NCI-H226 (cell line): Measurements from ENCODE around the gene LYRM4.

ENCODE experiments used
- DNase-seq: peaks from one replicate; pipeline ENCODE4 v3.0.0-alpha.2; 2015

The LYRM4 gene

DNA sequence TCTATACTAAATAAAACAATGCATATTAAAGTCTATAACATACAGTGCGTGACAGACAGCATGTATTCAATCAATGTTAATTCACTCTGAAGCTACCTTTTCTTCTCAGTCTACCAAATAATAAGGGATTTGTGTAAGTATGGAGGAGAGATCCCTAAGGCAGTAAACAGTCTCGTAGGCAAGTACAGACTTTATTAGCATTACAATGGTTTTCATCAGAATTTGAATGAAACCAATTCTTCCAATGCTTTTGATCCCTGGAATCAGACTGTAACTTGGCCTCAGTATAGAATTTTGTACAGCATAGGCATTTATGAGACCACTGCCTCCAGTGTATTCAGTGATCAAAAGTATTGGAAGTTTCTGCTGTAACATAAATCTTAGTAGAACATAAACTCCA lies 19.5 kb downstream of the LYRM4 start:
- DNase-seq = no peak

DNA sequence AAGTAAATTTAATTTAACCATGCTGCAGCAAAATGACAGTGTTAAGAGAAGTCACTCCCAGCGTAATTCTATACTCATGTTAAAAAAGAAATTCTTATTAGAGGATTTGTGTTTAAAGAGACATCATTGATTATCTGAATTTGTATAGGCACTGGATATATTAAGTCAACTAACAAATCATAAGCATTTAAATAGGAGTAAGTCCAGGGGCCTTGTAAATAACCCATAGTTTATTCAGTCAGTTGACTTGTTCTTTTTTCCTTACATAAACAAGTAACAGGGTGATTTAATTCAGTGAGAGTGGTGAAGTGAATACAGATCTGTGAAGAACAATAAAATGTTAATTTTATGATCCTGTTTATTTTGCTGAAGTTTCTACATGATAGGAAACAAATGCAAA lies 22.4 kb downstream of the LYRM4 start:
- no peak for DNase-seq

DNA sequence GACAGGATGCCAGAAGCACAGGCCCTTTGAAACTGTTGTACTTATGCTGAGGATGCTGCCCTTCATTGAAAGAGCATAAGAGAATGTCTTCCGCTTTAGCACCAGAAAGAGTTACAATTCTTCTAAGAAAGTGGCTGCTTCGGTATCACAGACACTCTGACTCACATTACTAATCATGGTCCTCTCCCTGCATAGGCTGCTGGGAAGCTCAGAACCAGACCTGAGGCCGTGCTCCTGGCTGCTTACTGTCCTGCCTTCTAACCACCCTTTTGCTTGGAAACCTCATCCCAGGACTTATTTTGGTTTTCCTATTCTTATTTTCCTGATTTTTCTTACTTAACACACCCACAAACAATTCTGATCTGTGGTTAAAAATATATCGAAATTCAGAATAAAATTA lies 22.9 kb downstream of the LYRM4 start:
- no peak for DNase-seq

DNA sequence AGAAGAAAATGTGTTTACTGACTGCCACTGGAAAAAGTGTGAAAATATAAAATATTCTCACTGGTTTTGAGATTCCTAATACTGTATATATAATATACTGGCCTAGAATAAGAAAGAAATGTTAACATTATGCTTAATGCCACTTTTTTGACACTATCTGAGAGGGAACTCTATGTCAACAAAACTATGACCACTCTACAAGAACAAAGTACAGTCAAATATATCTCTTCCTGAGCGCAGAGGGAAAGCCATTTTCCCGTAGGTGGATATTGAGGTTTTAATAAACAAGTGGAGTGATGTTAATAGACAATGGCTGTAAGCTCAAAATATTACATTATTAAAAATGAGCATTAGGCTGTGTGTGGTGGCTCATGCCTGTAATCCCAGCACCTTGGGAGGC lies 24.9 kb downstream of the LYRM4 start:
- no peak for DNase-seq

DNA sequence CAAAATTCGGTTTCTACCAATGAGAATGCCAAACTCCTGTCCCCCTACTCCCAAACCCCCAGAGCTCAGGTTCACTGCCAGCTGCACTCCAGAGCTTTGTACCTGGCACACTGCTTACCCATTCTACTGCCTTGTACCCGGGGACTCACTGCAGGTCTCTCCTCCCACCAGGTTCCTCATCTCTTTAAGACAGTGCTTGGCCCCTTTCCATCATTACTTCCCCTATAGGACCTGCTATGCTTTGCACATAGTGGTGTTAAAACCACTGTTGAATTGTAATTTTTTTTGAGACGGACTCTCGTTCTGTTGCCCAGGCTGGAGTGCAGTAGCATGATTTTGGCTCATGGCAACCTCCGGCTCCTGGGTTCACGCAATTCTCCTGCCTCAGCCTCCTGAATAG lies 25.9 kb downstream of the LYRM4 start:
- no peak for DNase-seq

DNA sequence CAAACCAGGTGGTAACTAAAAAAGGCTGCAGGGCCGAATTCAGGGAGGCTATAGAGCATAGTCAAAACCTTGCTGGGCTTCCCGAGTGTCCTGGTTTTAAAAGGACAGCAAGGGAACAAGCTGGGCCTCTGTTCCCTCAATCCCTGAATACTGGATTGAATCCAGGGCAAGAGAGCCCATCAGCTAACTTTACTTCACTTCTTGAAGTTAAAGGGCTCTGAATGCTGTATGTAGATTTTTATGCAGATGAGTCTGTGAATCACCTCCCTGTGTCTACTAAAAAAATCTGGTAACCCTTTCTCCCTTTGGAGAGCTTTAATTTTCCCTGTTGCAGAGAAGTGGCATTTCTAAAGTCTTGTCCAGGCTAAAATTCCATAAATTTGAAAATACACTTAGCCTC lies 29.5 kb downstream of the LYRM4 start:
- no peak for DNase-seq

DNA sequence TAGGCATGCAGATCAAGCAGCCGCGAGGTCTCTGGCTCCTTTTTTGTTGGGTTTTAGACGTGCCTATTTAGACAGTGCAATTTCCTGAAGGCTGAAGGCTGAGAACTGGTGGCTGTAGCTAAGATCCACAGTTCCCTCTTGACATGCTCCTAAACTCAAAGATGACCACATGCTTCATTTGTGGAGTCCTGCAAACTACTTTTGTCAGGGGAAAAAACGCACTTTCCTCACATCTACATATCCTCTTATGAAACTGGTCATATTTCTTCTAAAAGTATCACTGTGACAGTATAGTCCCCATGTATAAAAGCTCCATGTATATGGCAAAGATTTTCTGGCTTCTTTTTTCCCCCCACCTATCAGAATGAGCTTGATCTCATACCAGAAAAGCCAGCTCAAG lies 30.7 kb downstream of the LYRM4 start:
- no peak for DNase-seq

DNA sequence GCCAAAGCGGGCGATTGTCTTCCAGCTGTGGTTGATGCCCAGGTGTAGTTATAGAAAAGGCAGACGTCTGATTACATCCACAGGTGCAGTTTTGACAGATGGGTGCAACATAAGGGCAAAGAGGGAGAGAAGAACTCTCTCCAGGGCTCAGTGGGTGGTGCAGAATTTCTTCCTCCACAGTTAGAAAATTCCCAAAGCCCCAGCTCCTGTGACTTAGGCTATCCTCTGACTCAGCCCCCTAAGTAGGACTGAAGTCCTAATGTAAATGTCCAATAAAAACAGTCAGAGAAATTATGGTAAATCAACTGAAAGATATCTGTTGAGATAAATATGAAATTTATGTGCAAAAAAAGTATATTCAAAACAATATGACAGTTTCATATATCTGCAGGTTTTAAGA lies 31.4 kb downstream of the LYRM4 start:
- DNase-seq = no peak

DNA sequence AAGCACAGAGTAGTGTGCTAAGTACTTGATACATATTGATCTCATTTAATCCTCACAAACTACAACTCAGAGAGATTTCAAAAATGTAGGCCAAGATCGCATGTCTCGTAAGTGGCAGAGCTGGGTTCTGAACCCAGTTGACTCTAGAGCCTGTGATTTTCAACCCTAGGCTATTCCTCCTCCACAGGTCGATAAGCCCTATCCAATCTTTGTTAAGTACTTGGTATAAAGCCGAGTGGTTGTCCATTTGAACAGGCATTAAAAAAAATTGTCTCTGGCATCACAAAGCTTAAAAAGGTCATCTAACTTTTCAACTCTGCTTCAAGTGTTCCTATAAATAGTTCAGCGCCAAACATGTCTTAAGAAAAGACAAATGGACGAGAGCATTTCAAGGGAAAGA lies 37.4 kb downstream of the LYRM4 start:
- no peak for DNase-seq

DNA sequence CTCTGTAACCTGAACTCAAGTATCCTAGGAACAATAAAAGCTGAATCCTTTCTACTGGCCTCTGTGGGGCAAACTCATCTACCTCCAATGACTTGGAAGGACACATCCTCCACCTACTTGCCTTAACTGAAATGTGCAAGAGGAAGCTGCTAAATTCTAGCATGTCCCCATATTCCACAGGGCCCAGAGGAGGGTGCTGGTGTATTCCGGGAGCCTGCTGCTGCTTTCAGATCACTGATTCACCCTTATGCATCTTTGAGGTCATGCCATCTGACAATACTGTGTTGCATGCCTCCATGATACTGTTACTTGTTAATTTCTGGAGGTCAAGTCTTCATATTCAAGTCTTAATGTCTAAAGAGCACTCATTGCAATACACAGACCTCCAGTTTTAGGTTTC lies 40.3 kb downstream of the LYRM4 start:
- DNase-seq = no peak

DNA sequence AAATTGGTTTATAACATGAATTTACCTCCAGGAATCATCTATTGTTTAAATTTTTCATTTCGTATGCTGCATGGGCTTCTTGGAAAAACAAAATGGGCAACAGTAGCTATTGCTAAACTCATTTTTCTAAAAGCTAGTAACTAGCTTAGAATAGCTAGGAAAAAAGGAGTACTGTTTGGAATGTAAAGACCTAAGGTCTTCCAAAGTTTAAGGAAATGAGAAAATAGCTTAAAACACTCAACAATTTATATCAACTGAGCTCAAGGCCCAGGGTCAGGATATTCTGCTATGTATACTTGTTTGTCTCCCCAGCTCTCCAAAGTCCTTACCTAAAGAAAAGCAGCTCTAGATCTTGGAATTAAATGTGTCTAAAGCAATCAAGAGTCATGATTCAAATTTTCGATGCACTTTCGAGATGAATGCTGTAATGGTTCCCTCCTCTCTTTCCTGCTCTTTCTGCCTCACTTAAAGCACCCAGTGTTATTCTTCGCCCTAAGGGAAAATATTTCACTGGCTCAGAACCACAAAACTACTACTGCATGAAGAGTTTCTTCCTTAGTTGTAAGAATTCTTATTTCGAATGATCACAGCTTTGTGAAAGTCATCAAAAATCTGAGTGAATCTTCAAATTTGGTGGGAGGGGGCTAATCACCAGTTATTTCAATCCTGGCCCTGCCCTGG lies 41.6 kb downstream of the LYRM4 start:
- no peak for DNase-seq

DNA sequence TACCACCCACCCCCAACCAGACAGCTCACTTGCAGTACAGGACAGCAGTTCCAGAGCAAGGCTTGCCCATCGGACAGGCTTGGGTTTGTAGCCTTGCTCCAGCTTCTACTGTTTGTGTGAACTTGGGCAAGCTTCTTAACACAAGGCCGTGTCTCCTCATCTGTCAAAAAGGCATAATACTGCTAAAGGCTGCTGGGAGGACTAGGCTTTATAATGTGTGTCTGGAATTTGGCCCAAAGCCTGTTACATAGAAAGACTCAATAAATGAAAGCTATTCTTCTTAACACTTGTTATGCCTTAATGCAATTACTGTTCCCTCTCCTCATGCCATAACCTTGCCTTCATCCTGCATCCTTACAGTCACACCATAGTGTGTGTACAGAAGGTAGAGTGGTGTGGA lies 43.4 kb downstream of the LYRM4 start:
- DNase-seq = no peak

DNA sequence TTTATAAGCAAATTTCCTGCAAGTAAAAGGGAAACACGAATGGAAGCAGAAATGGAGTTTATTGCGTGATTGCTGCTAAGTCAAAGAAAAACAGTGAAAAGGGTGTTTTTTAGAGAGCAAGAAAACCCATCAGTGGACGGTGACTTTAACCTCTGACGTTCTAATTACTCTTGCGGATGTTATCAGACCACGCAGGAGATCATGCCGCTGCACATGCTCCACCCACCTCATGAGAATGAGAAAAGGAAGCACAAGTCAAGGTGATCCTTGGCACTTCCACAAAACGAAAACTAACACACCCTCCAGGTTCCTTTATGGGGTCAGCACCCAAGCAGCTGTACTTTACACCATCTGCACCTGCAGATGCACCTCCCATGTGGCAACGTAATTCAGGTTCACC lies 45.0 kb downstream of the LYRM4 start:
- DNase-seq = no peak

DNA sequence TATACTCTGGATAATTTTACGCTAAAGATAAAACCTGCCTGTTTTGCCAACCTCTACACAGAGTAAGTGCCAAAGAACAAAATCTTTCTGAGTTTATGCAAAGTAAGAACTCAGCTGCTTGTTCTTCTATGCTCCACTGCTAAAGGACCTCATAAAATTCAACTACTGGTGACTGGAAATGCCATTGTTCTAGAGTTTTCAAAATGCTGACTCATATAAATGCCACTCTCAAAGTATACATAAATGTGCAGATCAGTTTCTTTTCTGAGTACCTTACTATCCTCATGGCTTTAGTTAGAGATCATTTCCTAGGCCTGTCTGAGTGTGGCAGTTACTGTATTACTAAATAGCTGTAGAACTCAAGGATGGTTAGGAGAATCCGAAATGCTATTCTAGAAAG lies 45.6 kb downstream of the LYRM4 start:
- no peak for DNase-seq

DNA sequence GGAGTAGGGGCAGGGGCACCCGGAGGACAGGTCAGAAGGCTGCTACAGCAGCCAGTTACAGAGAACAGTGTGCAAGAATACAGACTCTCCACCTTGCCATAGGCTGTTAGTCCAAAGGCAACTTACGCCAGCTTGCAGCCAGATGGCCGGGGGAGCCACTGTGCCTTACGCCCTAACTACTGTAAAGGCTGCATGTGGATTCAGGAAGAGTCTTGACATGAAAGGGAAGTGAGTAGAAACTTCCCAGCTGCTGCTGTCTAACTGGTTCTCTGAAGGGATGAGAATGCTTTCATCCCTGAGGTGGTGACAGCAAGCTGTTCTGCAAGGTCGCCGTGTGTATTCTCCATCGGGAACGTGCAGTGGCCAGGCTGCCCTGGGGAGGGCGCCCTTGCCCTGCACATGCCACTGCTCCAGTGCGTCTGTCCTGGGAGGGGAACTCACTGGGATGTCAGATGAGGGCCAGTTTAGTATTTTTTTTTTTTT lies 46.1 kb downstream of the LYRM4 start:
- no peak for DNase-seq

DNA sequence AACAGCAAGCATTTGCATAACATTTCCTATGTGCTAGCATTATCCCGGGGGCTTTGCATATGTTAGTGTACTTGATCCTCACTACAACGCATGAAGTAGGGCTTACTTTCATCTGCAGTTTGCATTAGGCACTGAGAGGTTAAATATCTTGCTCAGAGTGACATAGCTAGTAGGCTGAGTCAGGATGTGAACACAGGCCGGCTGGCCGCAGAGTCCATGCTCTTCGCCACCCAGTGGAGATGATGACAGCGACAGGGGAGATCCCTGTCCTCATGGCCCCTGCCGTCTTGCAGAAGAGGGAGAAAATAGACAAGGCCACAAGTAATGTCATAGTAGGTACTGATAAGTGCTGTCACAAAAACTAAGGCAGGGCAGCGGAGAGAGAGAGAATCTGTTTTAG lies 46.9 kb downstream of the LYRM4 start:
- DNase-seq = no peak

DNA sequence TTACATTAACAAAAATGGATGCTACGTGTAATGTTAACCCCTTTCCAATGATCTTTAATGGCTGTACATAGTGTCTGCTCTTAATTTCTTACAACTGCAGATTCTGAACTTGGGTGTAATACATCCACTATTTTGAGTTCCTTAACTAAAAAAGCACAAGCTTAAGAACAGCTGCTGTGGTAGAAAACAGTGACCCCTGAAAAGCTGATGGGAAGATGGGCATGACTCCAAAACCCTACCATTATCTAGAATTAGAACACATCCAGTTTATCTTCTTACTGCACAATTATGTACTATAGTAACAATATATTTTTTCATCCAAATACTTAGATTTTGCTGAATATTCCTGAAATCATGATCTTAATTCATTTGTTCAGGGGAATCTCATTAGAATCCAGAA lies 49.3 kb downstream of the LYRM4 start:
- no peak for DNase-seq

DNA sequence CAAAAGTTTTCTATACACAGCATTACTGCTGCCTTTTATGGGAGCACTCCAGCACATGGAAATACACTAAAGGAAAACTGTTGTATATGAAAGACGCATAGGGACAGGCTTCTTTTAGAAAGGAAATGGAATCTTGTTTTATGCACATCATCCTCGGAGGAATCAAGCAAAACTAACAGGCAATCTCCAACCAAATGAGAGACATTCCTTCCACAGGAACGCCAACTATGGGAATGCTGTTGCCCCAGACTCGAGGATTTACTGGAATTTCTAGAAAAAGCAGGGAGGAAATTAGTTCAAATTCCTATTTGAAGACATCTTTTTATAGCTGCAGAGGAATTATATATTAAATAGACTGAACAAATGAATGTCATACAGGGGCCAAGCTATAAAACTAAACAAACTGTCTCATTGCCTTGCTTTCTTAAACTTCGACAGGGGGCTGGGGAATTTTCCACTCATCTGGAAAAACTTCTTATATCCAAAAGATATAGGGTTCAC lies 52.2 kb downstream of the LYRM4 start:
- DNase-seq = no peak

DNA sequence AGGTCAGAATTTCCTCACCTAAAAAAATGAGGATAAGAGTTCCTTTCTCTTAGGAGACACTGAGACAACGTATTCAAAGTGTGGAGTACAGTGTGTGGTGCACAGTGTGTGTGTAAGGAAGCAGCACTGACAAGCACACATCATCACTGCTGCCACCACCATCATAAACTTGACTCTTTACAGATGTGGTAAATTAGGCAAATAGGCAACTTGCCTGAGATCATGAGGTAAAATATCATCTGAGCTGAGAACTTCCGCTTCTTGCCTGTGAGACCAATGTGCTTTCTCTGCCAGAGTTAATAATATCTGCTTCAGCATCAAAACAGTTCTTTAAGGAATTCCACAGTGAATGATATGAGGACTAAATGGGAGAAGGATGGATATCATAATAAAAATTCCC lies 52.7 kb downstream of the LYRM4 start:
- no peak for DNase-seq

DNA sequence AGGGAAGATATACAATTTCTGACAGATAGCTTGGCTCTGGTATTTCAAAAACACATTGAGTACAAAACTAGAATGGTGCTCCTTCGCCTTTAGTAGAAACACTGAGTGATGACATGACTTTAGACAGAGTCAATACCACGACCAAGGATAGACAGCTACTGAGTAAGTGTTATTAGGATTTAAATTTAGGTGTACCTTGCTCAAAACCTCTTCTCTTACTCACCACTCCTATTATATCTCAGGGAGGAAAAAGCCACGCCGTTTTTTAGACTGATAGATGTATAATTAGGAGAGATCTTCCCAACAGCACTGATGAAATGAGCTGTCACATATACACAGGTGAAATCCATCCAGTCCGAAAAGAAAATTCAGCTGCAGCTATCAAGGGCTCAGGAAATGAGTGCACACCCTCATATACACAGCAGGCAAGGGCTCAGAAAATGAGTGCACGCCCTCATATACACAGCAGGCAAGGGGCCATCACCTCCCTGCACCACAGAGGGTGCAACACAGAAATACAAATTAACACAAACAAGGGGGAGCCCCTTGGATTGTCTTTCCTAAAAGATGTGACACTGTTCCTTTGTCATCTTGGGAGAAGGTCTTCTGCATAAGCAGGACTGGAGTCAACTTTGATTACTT lies 53.7 kb downstream of the LYRM4 start:
- no peak for DNase-seq

DNA sequence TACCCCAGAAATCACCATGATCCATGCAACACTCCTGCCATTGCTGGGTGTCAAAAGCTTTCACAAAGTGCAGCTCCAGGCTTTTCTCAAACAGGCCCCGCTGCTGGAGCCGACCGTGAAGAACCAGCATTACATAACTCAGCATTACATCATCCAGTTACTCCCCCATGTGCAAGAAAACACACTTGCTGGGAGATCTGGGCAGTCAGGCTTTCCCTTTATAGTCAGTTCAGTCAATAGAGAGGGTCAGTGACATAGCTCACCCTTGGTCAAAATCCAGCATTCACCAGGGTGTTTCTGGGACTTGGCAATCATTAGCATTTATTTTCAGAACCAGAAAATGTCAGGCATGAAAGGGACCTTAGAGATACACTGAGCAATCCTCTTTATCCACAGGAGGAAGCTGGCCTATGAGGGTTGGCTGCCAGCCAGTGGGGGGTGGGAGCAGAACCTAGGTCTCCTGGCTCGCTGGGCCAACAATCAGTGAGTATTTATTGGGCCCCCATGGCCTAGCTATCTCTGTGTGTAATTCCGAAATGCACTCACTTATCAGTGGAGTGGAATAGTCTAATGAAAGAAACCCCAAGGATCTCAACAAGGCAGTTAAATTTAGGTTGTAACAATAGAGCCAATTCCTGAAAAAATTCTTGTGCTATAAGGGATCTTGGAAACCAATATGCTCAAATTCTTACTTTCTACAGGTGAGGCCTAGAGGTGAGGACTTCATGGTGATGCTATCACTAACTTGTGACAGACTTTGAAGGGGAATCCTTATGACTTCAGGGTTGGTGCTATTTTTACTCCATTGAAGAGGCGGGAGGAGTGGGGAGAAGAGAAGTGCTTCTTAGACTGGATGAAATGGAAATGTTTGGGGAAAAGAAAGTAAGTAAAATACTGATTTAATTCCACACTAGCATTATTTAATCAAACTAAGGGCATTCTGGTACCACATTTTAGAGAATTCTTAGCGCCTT lies 54.6 kb downstream of the LYRM4 start:
- peak; percentile 84 for DNase-seq

DNA sequence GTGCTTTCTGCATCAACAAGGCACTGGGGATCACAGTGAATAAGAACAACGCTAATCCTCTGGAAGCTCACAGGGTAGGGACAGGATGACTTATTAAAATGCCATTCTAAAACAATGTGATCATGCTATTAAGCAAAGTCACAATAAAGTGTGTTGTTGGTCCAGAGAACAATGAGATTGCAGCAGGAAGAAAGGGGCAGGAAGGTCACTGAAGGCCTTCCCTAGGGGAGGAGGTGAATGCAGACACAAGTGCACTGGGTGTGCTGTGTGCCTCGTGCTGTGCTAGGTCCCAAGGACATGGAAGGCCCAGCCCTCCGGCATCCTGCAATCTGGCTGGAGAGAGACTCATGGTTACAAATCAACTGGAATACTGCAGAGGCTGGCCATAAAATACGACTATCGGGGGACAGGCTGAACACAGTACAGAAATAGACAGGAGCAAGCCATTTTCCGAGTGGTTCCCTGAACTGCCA lies 55.7 kb downstream of the LYRM4 start:
- no peak for DNase-seq

DNA sequence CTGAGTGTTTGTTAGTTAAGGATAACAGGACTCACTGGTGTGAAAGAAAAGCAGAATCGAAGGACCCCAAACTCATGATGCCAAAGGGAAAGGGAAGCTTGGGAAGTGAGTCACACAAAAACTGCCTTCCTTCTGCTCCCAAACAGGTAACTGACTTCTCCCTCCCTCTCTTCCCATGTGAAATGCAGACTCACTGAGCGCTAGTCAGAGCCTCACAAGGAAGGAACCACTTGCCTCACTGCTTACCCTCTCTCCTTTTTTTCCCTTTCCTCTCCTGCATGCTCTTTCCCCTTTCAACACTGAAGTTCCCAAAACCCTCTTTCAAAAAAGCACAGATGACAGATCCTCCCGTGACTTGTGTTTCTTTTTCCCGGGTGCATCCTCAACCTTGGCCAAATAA lies 56.4 kb downstream of the LYRM4 start:
- DNase-seq = no peak

DNA sequence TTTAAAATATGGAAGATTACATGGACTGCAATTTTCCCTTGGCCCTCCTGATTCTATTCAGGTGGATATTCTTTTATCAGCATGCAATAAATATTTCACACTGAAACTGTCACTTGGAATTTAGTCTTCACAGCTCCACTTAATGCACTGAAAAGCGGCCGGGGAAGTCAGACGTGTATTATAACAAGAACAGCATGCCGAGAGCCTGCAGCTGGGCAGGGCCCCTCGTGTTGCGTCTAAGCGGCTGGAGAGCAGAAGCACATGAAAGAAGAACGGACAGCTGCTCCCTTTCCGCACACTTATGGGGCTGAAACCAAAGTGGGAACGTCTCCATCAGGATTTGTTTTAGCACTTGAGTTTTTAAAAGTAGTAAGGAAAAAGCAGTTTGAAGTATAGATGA lies 57.2 kb downstream of the LYRM4 start:
- DNase-seq = no peak
